ENCODE measurements around the gene ZCCHC9.
A peak's percentile ranks its signal among the peaks of the same experiment; 100 is the strongest.
"Not testable (repeated sequence)": the region's sequence is repeated elsewhere in the genome, so short reads cannot be mapped to it uniquely, and the experiment has no call there.

ZCCHC9 gene

DNA sequence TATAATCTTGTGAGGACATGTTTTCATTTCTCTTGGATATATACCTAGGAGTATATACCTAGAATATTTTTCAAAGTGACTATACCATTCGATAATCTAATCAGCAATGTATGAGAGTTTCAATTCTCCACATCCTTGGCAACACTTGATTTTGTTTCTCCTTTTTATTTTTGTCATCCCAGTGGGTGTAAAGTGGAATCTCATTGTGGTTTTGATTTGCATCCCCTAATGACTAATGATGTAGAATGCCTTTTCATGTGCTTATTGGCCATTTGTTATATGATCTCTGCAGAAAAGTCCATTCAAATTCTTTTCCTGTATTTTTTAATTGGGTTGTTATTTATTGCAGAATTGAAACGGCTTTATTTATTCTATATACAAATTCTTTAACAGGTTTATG lies 15.2 kb downstream of the ZCCHC9 start:
- Histone ChIP-seq H3K4me3 (ENCODE audit: low read depth in 1 of 5, low read length in 5 of 5) (no peak overlapping the region), H3K27me3 (ENCODE audit: control insufficient read depth in 5 of 5, insufficient read depth in 4 of 5, low read length in 5 of 5) (no peaks in the 10 kb centered on the region), H3K9ac (ENCODE audit: low read length in 5 of 5) (no peak overlapping the region), H3K36me3 (ENCODE audit: control insufficient read depth in 5 of 5, insufficient read depth in 5 of 5, low read length in 5 of 5) (peaks cover 19 to 29% (median 24%) of the 10 kb centered on the region in 5 donors), H3K27ac (ENCODE audit: low read depth, low read length) (no peak overlapping the region), H3K4me1 (ENCODE audit: control insufficient read depth in 5 of 5, insufficient read depth in 5 of 5, low read length in 5 of 5) (no peaks in the 10 kb centered on the region), H3K9me3 (ENCODE audit: control insufficient read depth in 5 of 5, low read length in 5 of 5) (no peaks in the 10 kb centered on the region)

DNA sequence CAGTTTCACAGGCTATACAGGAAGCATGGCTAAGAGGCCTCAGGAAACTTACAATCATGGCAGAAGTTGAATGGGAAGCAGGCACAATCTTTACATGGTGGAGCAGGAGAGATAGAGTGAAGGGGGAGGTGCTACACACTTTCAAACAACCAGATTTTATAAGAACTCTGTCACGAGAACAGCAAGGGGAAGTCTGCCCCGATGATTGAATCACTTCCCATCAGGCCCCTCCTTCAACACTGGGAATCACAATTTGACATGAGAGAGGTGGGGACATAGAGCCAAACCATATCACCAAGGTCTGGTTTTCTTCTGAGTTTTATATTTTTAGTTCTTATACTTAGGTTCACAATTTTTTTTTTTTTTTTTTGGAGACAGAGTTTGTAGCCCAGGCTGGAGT lies 16.1 kb downstream of the ZCCHC9 start:
- H3K36me3 ChIP-seq (ENCODE audit: control insufficient read depth in 5 of 5, insufficient read depth in 5 of 5, low read length in 5 of 5): peaks cover 9 to 19% (median 15%) of the 10 kb centered on the region in 5 donors
- H3K27ac ChIP-seq (ENCODE audit: low read depth, low read length): no peak overlapping the region
- H3K27me3 ChIP-seq (ENCODE audit: control insufficient read depth in 5 of 5, insufficient read depth in 4 of 5, low read length in 5 of 5): no peaks in the 10 kb centered on the region
- H3K9me3 ChIP-seq (ENCODE audit: control insufficient read depth in 5 of 5, low read length in 5 of 5): no peaks in the 10 kb centered on the region
- H3K4me1 ChIP-seq (ENCODE audit: control insufficient read depth in 5 of 5, insufficient read depth in 5 of 5, low read length in 5 of 5): no peaks in the 10 kb centered on the region
- H3K4me3 ChIP-seq (ENCODE audit: low read depth in 1 of 5, low read length in 5 of 5): no peak overlapping the region
- H3K9ac ChIP-seq (ENCODE audit: low read length in 5 of 5): no peak overlapping the region

DNA sequence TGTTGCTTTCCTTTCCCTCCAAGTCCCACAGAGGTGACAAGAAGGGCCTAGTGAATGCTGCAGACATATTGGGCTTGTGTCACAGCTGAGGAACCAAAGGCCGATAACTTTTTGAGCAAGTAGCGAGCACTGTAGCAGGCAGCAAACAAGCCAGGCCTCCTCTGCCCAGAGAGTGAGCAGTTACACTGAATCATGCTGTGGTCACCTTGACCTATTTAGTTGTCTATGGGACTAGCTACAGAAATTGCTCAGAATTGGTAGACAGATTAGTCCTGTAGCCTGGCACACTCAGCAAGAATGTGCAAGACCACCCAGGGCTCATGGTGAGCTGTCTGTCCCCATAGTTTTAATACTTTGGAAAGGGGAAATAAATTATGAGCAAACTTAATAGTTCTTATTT lies 25.2 kb downstream of the ZCCHC9 start:
- Histone ChIP-seq H3K9me3 (ENCODE audit: control insufficient read depth in 5 of 5, low read length in 5 of 5) (no peaks in the 10 kb centered on the region), H3K4me3 (ENCODE audit: low read depth in 1 of 5, low read length in 5 of 5) (no peak overlapping the region), H3K9ac (ENCODE audit: low read length in 5 of 5) (no peak overlapping the region), H3K4me1 (ENCODE audit: control insufficient read depth in 5 of 5, insufficient read depth in 5 of 5, low read length in 5 of 5) (no peaks in the 10 kb centered on the region), H3K36me3 (ENCODE audit: control insufficient read depth in 5 of 5, insufficient read depth in 5 of 5, low read length in 5 of 5) (no peaks in the 10 kb centered on the region), H3K27ac (ENCODE audit: low read depth, low read length) (no peak overlapping the region), H3K27me3 (ENCODE audit: control insufficient read depth in 5 of 5, insufficient read depth in 4 of 5, low read length in 5 of 5) (no peaks in the 10 kb centered on the region)

DNA sequence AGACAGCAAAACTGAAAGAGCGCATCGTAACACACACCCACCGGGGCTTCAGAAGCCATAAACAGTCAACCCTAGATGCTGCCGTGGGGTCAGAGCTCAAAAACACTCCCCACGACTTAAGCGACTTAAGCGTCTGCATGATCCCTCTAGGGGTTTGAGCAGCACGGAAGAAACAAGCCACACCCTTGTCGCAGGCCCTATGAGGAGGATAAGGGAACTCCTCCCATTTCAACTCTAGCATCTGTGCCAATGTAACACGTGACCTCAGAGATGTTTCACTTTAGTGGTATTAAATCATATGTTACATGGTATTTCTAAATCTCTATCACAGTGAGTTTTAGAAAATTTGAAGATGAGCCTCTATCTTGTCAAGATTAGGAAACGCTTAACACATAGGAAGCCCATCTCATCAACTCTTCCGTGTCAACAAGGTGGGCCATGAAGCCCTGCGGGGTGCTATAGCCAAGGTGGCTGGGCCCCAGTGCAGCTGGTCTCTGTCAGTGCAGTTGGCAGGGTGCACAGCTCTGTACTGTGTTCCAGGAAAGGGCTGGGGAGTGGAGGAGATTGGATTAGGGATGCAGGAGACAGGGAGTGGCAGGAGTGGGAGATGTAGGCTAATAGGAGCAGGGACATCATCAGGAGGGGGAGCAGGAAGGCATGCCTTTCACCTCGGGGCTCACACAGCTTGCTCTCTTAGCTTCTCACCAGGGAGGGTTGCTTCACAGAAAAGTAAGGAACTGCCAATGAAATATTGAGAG lies 33.1 kb downstream of the ZCCHC9 start:
- peak overlapping the region; percentile 48 to 71 (median 58) for H3K4me3 ChIP-seq (ENCODE audit: low read depth in 1 of 5, low read length in 5 of 5)
- peaks cover 0 to 8% (median 0%) of the 10 kb centered on the region in 5 donors for H3K4me1 ChIP-seq (ENCODE audit: control insufficient read depth in 5 of 5, insufficient read depth in 5 of 5, low read length in 5 of 5)
- H3K9ac ChIP-seq (ENCODE audit: low read length in 5 of 5): peak overlapping the region in 1 of 5 donors; percentile 57
- H3K27ac ChIP-seq (ENCODE audit: low read depth, low read length): no peak overlapping the region
- H3K27me3 ChIP-seq (ENCODE audit: control insufficient read depth in 5 of 5, insufficient read depth in 4 of 5, low read length in 5 of 5): no peaks in the 10 kb centered on the region
- no peaks in the 10 kb centered on the region for H3K9me3 ChIP-seq (ENCODE audit: control insufficient read depth in 5 of 5, low read length in 5 of 5)
- no peaks in the 10 kb centered on the region for H3K36me3 ChIP-seq (ENCODE audit: control insufficient read depth in 5 of 5, insufficient read depth in 5 of 5, low read length in 5 of 5)

DNA sequence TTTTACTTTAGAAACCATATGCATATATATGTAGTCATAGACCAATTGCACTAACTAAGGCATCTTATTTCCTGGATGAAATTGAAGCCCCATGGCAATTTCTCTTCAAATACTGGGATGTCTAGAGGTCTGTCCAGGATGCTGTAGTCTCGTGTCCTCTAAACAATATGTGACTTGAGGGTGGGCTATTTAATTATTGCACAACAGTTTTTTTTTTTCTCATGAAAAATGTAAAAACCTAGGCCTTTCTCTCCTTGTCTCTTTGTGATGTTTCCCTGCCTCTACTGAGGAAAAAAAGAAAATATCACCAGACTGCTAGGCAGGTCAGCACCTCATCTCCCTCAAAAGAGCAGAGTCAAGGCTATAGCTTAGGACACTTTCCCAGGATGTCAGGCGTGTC lies 34.6 kb downstream of the ZCCHC9 start:
- no peaks in the 10 kb centered on the region for H3K36me3 ChIP-seq (ENCODE audit: control insufficient read depth in 5 of 5, insufficient read depth in 5 of 5, low read length in 5 of 5)
- H3K27ac ChIP-seq (ENCODE audit: low read depth, low read length): no peak overlapping the region
- H3K9ac ChIP-seq (ENCODE audit: low read length in 5 of 5): peak overlapping the region in 1 of 5 donors; percentile 20
- no peaks in the 10 kb centered on the region for H3K9me3 ChIP-seq (ENCODE audit: control insufficient read depth in 5 of 5, low read length in 5 of 5)
- H3K4me3 ChIP-seq (ENCODE audit: low read depth in 1 of 5, low read length in 5 of 5): no peak overlapping the region
- peaks cover 0 to 8% (median 0%) of the 10 kb centered on the region in 5 donors for H3K4me1 ChIP-seq (ENCODE audit: control insufficient read depth in 5 of 5, insufficient read depth in 5 of 5, low read length in 5 of 5)
- no peaks in the 10 kb centered on the region for H3K27me3 ChIP-seq (ENCODE audit: control insufficient read depth in 5 of 5, insufficient read depth in 4 of 5, low read length in 5 of 5)

DNA sequence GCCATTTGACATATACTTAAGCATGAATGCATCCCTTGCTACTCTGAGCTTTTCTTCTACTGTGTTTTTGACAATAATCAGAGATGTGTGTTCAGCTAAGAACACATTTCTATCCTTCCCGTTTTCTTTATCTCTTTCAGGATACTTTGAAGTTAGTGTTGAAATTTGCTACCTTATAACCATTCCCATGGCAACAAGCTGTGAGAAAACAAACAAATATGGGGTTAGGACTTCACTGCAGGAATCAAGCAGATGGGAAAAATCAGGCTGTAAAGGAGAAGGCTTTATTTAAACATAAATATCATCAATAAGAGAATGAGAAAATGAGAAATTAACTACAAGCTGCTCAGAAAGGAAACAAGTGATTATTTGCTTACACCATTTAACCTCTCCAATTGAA lies 35.2 kb downstream of the ZCCHC9 start:
- H3K9ac ChIP-seq (ENCODE audit: low read length in 5 of 5): no peak overlapping the region
- H3K27me3 ChIP-seq (ENCODE audit: control insufficient read depth in 5 of 5, insufficient read depth in 4 of 5, low read length in 5 of 5): no peaks in the 10 kb centered on the region
- no peak overlapping the region for H3K27ac ChIP-seq (ENCODE audit: low read depth, low read length)
- peaks cover 0 to 8% (median 0%) of the 10 kb centered on the region in 5 donors for H3K4me1 ChIP-seq (ENCODE audit: control insufficient read depth in 5 of 5, insufficient read depth in 5 of 5, low read length in 5 of 5)
- no peaks in the 10 kb centered on the region for H3K36me3 ChIP-seq (ENCODE audit: control insufficient read depth in 5 of 5, insufficient read depth in 5 of 5, low read length in 5 of 5)
- no peak overlapping the region for H3K4me3 ChIP-seq (ENCODE audit: low read depth in 1 of 5, low read length in 5 of 5)
- H3K9me3 ChIP-seq (ENCODE audit: control insufficient read depth in 5 of 5, low read length in 5 of 5): no peaks in the 10 kb centered on the region

DNA sequence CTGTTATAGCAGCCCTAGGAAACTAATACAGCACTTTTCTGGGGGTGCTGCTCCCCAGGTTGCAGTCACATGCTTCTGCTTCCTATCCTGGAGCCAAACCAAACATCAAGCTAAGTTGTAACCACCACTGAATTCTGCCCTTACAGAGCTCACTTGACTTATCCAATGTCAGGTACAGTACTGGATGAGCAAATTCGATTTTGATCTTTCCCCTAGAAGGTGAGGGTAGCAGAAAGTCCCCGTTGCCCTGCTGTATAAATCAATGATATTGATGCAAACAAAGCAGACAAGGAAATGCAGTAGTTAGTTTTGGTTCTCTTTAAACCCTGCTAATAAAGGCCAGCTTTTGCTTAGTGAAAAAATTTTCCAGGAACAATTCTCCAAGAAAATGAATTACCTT lies 36.4 kb downstream of the ZCCHC9 start:
- no peak overlapping the region for H3K4me3 ChIP-seq (ENCODE audit: low read depth in 1 of 5, low read length in 5 of 5)
- H3K9me3 ChIP-seq (ENCODE audit: control insufficient read depth in 5 of 5, low read length in 5 of 5): no peaks in the 10 kb centered on the region
- H3K27ac ChIP-seq (ENCODE audit: low read depth, low read length): no peak overlapping the region
- peaks cover 0 to 8% (median 0%) of the 10 kb centered on the region in 5 donors for H3K4me1 ChIP-seq (ENCODE audit: control insufficient read depth in 5 of 5, insufficient read depth in 5 of 5, low read length in 5 of 5)
- H3K36me3 ChIP-seq (ENCODE audit: control insufficient read depth in 5 of 5, insufficient read depth in 5 of 5, low read length in 5 of 5): no peaks in the 10 kb centered on the region
- no peak overlapping the region for H3K9ac ChIP-seq (ENCODE audit: low read length in 5 of 5)
- no peaks in the 10 kb centered on the region for H3K27me3 ChIP-seq (ENCODE audit: control insufficient read depth in 5 of 5, insufficient read depth in 4 of 5, low read length in 5 of 5)

DNA sequence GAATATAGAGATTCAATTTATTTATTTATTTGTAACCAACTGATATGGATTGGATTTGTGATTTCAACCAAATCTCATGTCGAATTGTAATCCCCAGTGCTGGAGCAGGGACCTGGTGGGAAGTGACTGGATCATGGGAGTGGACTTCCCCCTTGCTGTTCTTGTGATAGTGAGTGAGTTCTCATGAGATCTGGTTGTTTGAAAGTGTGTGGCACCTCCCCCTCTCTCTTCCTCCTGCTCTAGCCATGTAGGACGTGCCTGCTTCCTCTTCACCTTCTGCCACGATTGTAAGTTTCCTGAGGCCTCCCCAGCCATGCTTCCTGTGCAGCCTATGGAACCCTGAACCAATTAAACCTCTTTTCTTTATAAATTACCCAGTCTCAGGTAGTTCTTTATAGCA lies 36.8 kb downstream of the ZCCHC9 start:
- not testable (repeated sequence) for H3K9ac ChIP-seq (ENCODE audit: low read length in 5 of 5); H3K27ac ChIP-seq (ENCODE audit: low read depth, low read length); H3K9me3 ChIP-seq (ENCODE audit: control insufficient read depth in 5 of 5, low read length in 5 of 5); H3K27me3 ChIP-seq (ENCODE audit: control insufficient read depth in 5 of 5, insufficient read depth in 4 of 5, low read length in 5 of 5); H3K4me1 ChIP-seq (ENCODE audit: control insufficient read depth in 5 of 5, insufficient read depth in 5 of 5, low read length in 5 of 5); H3K4me3 ChIP-seq (ENCODE audit: low read depth in 1 of 5, low read length in 5 of 5); H3K36me3 ChIP-seq (ENCODE audit: control insufficient read depth in 5 of 5, insufficient read depth in 5 of 5, low read length in 5 of 5)

DNA sequence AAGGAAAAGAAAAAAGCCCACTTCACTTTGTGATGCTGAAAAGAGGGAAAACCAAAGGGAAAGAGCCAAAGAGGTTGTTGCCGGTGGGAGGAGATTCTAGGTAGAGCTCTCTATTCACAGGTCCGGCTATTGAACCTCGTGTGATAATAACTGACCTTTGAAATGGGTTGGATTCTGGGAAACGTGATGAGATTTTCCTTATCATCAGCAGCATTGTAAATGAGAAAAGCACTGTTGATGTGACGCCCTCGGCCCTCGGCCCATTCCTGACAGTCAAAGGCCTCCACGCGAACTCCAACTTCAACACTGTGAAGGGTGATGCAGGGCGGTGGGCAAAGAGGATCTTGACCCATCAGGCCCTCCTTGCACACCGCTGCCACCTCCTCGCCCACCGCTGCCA lies 43.3 kb downstream of the ZCCHC9 start:
- H3K36me3 ChIP-seq (ENCODE audit: control insufficient read depth in 5 of 5, insufficient read depth in 5 of 5, low read length in 5 of 5): no peaks in the 10 kb centered on the region
- H3K4me1 ChIP-seq (ENCODE audit: control insufficient read depth in 5 of 5, insufficient read depth in 5 of 5, low read length in 5 of 5): no peaks in the 10 kb centered on the region
- no peaks in the 10 kb centered on the region for H3K27me3 ChIP-seq (ENCODE audit: control insufficient read depth in 5 of 5, insufficient read depth in 4 of 5, low read length in 5 of 5)
- no peak overlapping the region for H3K4me3 ChIP-seq (ENCODE audit: low read depth in 1 of 5, low read length in 5 of 5)
- H3K9me3 ChIP-seq (ENCODE audit: control insufficient read depth in 5 of 5, low read length in 5 of 5): no peaks in the 10 kb centered on the region
- H3K9ac ChIP-seq (ENCODE audit: low read length in 5 of 5): no peak overlapping the region
- H3K27ac ChIP-seq (ENCODE audit: low read depth, low read length): no peak overlapping the region

DNA sequence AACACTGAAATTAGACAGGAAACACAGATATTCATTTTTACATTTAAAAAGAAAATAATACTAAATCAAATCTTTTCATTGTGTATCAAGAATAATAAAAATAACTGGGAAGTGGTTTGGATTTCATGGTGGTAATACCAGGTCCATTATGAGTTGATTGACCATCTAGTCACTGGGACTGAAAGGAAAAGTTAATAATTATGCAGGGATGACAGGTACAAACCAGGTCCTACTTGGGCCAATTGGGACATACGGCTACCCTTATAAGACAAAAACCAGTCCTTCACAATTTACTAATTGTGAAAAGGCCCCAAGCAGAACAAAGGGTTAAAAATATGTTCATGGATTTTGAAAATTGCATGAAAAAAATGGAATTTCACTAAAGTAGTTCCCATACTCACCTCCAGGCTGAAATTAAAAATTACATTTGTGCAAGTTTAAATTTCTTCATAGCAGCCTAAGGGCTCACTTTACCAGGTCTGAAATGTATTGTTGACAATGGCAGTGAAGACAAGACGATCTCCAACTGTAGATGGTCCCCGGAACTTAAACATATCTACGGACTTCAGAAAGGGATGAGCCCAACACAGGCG lies 44.1 kb downstream of the ZCCHC9 start:
- Histone ChIP-seq H3K9ac (ENCODE audit: low read length in 5 of 5) (no peak overlapping the region), H3K36me3 (ENCODE audit: control insufficient read depth in 5 of 5, insufficient read depth in 5 of 5, low read length in 5 of 5) (no peaks in the 10 kb centered on the region), H3K27ac (ENCODE audit: low read depth, low read length) (no peak overlapping the region)

More for the DNA sequence above, 44.1 kb downstream of the ZCCHC9 start:
- no peaks in the 10 kb centered on the region for H3K9me3 ChIP-seq (ENCODE audit: control insufficient read depth in 5 of 5, low read length in 5 of 5)
- H3K4me3 ChIP-seq (ENCODE audit: low read depth in 1 of 5, low read length in 5 of 5): no peak overlapping the region
- no peaks in the 10 kb centered on the region for H3K27me3 ChIP-seq (ENCODE audit: control insufficient read depth in 5 of 5, insufficient read depth in 4 of 5, low read length in 5 of 5)
- H3K4me1 ChIP-seq (ENCODE audit: control insufficient read depth in 5 of 5, insufficient read depth in 5 of 5, low read length in 5 of 5): no peaks in the 10 kb centered on the region

Data from subcutaneous abdominal adipose tissue (tissue), 5 donors.